C4-2B (cell line): ENCODE results near the gene CPLX1.

Experiments
- CTCF ChIP-seq: fragments of 450-650 bp; conservative IDR thresholded peaks from 2 replicates; pipeline ENCODE4 v1.5.1; 2017; ENCODE audit warnings: mild to moderate bottlenecking
- ZFX ChIP-seq: fragments of 450-650 bp; IDR thresholded peaks from 2 replicates; pipeline ENCODE4 v1.6.1; 2017

- TF ChIP-seq CTCF: no peak
- no peak for TF ChIP-seq ZFX
These were observed 34.6 kb upstream of the CPLX1 start for GRCh38 chr4:860561-860960.
